Measurements from ENCODE around the gene DPY19L3.
"Not testable (repeated sequence)": the region's sequence is repeated elsewhere in the genome, so short reads cannot be mapped to it uniquely, and the experiment has no call there.

Gene DPY19L3

DNA sequence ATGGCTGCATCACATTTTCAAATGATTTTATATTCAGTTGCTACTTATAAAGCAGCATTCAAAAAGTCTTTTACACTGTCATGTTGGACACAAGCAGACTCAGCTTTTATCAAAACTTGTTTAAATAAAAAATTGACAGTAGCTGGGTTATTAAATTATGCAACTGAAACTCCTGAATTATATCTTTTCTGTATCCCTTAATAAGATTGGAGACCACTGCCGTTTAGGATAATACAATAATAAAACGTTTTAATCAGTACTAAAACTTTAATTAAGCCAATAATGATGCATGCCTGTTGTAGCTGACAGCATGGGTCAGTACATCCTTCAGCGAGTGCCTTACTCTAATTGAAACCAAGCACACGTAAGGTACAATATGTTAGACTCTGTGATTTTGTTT, 78.0 kb downstream of the DPY19L3 start:
- H3K9ac ChIP-seq (ENCODE audit: insufficient read length): no peak overlapping the region
- no peak overlapping the region for H3K27ac ChIP-seq
- H3K9me3 ChIP-seq (ENCODE audit: low read depth, low read length): no peaks in the 10 kb centered on the region
- TF ChIP-seq POLR2AphosphoS5 (IDR thresholded peaks at IDR 0.05; ENCODE audit: borderline replicate concordance, low read depth, low read length) (no peak), EZH2 (IDR thresholded peaks at IDR 0.05) (no peak), FOXP2 (optimal IDR thresholded peaks at IDR 0.05; ENCODE audit: control extremely low read depth, extremely low read length, insufficient read depth) (no peak)
- DNase-seq (ENCODE audit: low read depth, low spot score): no peak
- H3K36me3 ChIP-seq (ENCODE audit: insufficient read depth, low read length): peaks cover 60% of the 10 kb centered on the region
- no peak overlapping the region for H3K4me3 ChIP-seq

- no peak for TF ChIP-seq POLR2AphosphoS5 (IDR thresholded peaks at IDR 0.05; ENCODE audit: borderline replicate concordance, low read depth, low read length)
- no peak for TF ChIP-seq FOXP2 (optimal IDR thresholded peaks at IDR 0.05; ENCODE audit: control extremely low read depth, extremely low read length, insufficient read depth)
- no peak for TF ChIP-seq EZH2 (IDR thresholded peaks at IDR 0.05)
- no peak overlapping the region for H3K27ac ChIP-seq
- no peak overlapping the region for H3K4me3 ChIP-seq
- peaks cover 14% of the 10 kb centered on the region for H3K36me3 ChIP-seq (ENCODE audit: insufficient read depth, low read length)
- no peak overlapping the region for H3K9ac ChIP-seq (ENCODE audit: insufficient read length)
- DNase-seq (ENCODE audit: low read depth, low spot score): no peak
- no peaks in the 10 kb centered on the region for H3K9me3 ChIP-seq (ENCODE audit: low read depth, low read length)
These were observed 84.4 kb downstream of the DPY19L3 start for GRCh38 chr19:32489971-32490370.

DNA sequence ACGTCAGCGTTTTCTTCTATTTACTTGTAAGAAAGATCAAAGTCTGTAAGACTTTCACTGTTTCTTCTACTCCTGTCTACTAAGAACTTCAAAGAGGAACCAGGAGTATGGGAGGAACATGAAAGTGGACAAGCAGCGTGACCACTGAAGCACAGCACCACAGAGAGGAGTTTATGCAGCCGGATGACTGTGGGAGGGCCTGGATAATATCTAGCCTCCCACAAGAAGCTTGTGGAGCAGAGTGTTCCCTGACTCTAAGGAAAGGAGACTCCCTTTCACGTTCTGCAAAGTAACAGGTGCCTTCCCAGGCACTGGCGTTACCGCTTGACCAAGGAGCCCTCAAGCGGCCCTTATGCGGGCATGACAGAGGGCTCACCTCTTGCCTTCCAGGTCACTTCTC, 91.8 kb downstream of the DPY19L3 start:
- H3K4me3 ChIP-seq: no peak overlapping the region
- TF ChIP-seq FOXP2 (optimal IDR thresholded peaks at IDR 0.05; ENCODE audit: control extremely low read depth, extremely low read length, insufficient read depth) (no peak), EZH2 (IDR thresholded peaks at IDR 0.05) (no peak), POLR2AphosphoS5 (IDR thresholded peaks at IDR 0.05; ENCODE audit: borderline replicate concordance, low read depth, low read length) (no peak)
- DNase-seq (ENCODE audit: low read depth, low spot score): no peak
- no peaks in the 10 kb centered on the region for H3K9me3 ChIP-seq (ENCODE audit: low read depth, low read length)
- no peak overlapping the region for H3K9ac ChIP-seq (ENCODE audit: insufficient read length)
- H3K27ac ChIP-seq: no peak overlapping the region
- H3K36me3 ChIP-seq (ENCODE audit: insufficient read depth, low read length): no peaks in the 10 kb centered on the region

GRCh38 chr19:32498648-32499200, 93.2 kb downstream of the DPY19L3 start:
- TF ChIP-seq POLR2AphosphoS5 (IDR thresholded peaks at IDR 0.05; ENCODE audit: borderline replicate concordance, low read depth, low read length) (no peak), FOXP2 (optimal IDR thresholded peaks at IDR 0.05; ENCODE audit: control extremely low read depth, extremely low read length, insufficient read depth) (no peak), EZH2 (IDR thresholded peaks at IDR 0.05) (no peak)
- Histone ChIP-seq H3K27ac (no peak overlapping the region), H3K4me3 (no peak overlapping the region), H3K9me3 (ENCODE audit: low read depth, low read length) (no peaks in the 10 kb centered on the region), H3K9ac (ENCODE audit: insufficient read length) (no peak overlapping the region), H3K36me3 (ENCODE audit: insufficient read depth, low read length) (no peaks in the 10 kb centered on the region)
- DNase-seq (ENCODE audit: low read depth, low spot score): no peak

DNA sequence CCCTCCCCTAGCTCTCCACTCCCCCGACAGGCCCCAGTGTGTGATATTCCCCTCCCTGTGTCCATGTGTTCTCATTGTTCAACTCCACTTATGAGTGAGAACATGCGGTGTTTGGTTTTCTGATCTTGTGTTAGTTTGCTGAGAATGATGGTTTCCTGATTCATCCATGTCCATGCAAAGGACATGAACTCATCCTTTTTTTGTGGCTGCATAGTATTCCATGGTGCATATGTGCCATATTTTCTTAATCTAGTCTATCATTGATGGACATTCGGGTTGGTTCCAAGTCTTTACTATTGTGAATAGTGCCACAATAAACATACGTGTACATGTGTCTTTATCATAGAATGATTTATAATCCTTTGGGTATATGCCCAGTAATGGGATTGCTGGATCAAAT, 106.9 kb downstream of the DPY19L3 start:
- H3K27ac ChIP-seq; DNase-seq (ENCODE audit: low read depth, low spot score); H3K4me3 ChIP-seq; H3K36me3 ChIP-seq (ENCODE audit: insufficient read depth, low read length); H3K9me3 ChIP-seq (ENCODE audit: low read depth, low read length); H3K9ac ChIP-seq (ENCODE audit: insufficient read length): not testable (repeated sequence)

- no peak overlapping the region for H3K9ac ChIP-seq (ENCODE audit: insufficient read length)
- no peak overlapping the region for H3K27ac ChIP-seq
- DNase-seq (ENCODE audit: low read depth, low spot score): no peak
- no peaks in the 10 kb centered on the region for H3K9me3 ChIP-seq (ENCODE audit: low read depth, low read length)
- H3K36me3 ChIP-seq (ENCODE audit: insufficient read depth, low read length): no peaks in the 10 kb centered on the region
- H3K4me3 ChIP-seq: no peak overlapping the region
- TF ChIP-seq POLR2AphosphoS5 (IDR thresholded peaks at IDR 0.05; ENCODE audit: borderline replicate concordance, low read depth, low read length) (no peak), FOXP2 (optimal IDR thresholded peaks at IDR 0.05; ENCODE audit: control extremely low read depth, extremely low read length, insufficient read depth) (no peak), EZH2 (IDR thresholded peaks at IDR 0.05) (no peak)
These were observed 113.5 kb downstream of the DPY19L3 start for GRCh38 chr19:32519023-32519422.

- no peak for TF ChIP-seq POLR2AphosphoS5 (IDR thresholded peaks at IDR 0.05; ENCODE audit: borderline replicate concordance, low read depth, low read length)
- TF ChIP-seq EZH2 (IDR thresholded peaks at IDR 0.05): no peak
- no peak for TF ChIP-seq FOXP2 (optimal IDR thresholded peaks at IDR 0.05; ENCODE audit: control extremely low read depth, extremely low read length, insufficient read depth)
- DNase-seq (ENCODE audit: low read depth, low spot score): no peak
- H3K9ac ChIP-seq (ENCODE audit: insufficient read length): no peak overlapping the region
- no peak overlapping the region for H3K27ac ChIP-seq
- H3K36me3 ChIP-seq (ENCODE audit: insufficient read depth, low read length): no peaks in the 10 kb centered on the region
- no peaks in the 10 kb centered on the region for H3K9me3 ChIP-seq (ENCODE audit: low read depth, low read length)
- H3K4me3 ChIP-seq: no peak overlapping the region
These were observed 117.4 kb downstream of the DPY19L3 start for GRCh38 chr19:32522967-32523366.

DNA sequence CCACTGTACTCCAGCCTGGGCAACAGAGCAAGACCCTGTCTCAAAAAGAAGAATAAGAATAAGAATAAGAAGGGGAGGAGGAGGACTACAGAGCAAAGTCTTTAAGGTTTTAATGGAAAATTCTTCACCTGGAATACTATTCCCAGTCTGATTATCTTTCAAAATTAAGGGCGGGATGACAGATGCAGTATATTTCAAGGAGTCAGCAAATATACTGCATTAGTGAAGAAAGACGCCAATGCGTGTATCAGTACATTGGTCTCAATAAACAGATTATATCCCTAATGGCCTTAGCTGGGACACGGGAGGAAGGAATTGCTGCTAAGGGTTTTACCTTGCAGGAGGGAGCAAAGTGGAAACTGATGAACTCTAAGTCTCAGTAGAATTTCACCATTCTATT, 121.3 kb downstream of the DPY19L3 start:
- no peaks in the 10 kb centered on the region for H3K36me3 ChIP-seq (ENCODE audit: insufficient read depth, low read length)
- no peak for DNase-seq (ENCODE audit: low read depth, low spot score)
- no peak overlapping the region for H3K9ac ChIP-seq (ENCODE audit: insufficient read length)
- TF ChIP-seq EZH2 (IDR thresholded peaks at IDR 0.05) (no peak), POLR2AphosphoS5 (IDR thresholded peaks at IDR 0.05; ENCODE audit: borderline replicate concordance, low read depth, low read length) (no peak), FOXP2 (optimal IDR thresholded peaks at IDR 0.05; ENCODE audit: control extremely low read depth, extremely low read length, insufficient read depth) (no peak)
- H3K9me3 ChIP-seq (ENCODE audit: low read depth, low read length): no peaks in the 10 kb centered on the region
- H3K4me3 ChIP-seq: no peak overlapping the region
- H3K27ac ChIP-seq: no peak overlapping the region

DNA sequence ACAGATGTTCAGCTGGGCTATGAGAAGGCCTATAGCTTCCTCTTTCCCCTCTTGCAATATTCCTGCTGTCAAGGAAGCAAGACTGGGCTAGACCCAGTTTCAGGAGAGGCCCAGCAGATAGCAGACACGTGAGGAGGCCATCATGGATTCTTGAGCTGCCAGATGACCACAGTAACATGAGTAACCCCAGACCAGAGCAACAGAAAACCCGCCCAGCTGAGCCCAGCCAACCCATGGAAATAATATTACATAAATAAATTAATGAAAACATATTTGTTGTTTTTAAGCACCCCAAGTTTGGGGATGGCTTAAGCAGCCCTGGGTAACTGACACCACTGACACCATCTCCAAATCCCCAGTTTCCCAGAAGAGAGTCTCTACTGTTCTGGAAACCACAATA, 125.2 kb downstream of the DPY19L3 start:
- DNase-seq (ENCODE audit: low read depth, low spot score): no peak
- H3K36me3 ChIP-seq (ENCODE audit: insufficient read depth, low read length): no peaks in the 10 kb centered on the region
- H3K9me3 ChIP-seq (ENCODE audit: low read depth, low read length): no peaks in the 10 kb centered on the region
- no peak overlapping the region for H3K27ac ChIP-seq
- H3K9ac ChIP-seq (ENCODE audit: insufficient read length): no peak overlapping the region
- TF ChIP-seq POLR2AphosphoS5 (IDR thresholded peaks at IDR 0.05; ENCODE audit: borderline replicate concordance, low read depth, low read length) (no peak), FOXP2 (optimal IDR thresholded peaks at IDR 0.05; ENCODE audit: control extremely low read depth, extremely low read length, insufficient read depth) (no peak), EZH2 (IDR thresholded peaks at IDR 0.05) (no peak)
- no peak overlapping the region for H3K4me3 ChIP-seq

Measured in SK-N-MC (cell line).